HG03280 (cell line): ENCODE measurements around the gene STAT1.

ENCODE experiments used
- ATAC-seq: cut with Tn5 transposase; IDR thresholded peaks from one replicate; pipeline ENCODE4 v1.9.1; 2021; ENCODE audit warnings: mild to moderate bottlenecking, moderate library complexity; ENCODE audit not compliant: unreplicated experiment

STAT1 gene

GRCh38 chr2:191032588-191033429, 18.8 kb upstream of the STAT1 start:
- ATAC-seq = no peak

GRCh38 chr2:191031256-191031655, 17.3 kb upstream of the STAT1 start:
- no peak for ATAC-seq

- ATAC-seq = peak; percentile 83
These were observed 16.7 kb upstream of the STAT1 start for GRCh38 chr2:191030521-191031154.

GRCh38 chr2:191029280-191029950, 15.4 kb upstream of the STAT1 start:
- no peak for ATAC-seq

GRCh38 chr2:191026377-191026776, 12.4 kb upstream of the STAT1 start:
- no peak for ATAC-seq

DNA sequence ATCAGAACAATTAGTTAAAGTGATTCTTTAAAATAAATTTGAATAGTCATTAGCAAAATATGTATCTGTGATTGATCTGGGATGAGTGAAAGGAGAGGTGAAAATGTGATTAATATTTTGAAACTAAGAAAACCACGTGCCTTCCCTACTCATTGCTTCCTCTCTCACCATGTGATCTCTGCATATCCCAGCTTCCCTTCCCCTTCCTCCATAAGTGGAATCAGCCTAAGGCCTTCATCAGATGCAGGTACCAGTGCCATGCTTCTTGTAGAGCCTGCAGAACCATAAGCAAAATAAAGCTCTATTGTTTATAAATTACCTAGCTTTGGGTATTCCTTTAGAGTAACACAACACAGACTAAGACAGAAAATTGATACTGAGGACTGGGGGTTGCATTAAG, 11.2 kb upstream of the STAT1 start:
- ATAC-seq = no peak

- ATAC-seq = no peak
These were observed 9.3 kb upstream of the STAT1 start for GRCh38 chr2:191023235-191023679.

- ATAC-seq = peak; percentile 37
These were observed 6.9 kb upstream of the STAT1 start for GRCh38 chr2:191020742-191021381.

DNA sequence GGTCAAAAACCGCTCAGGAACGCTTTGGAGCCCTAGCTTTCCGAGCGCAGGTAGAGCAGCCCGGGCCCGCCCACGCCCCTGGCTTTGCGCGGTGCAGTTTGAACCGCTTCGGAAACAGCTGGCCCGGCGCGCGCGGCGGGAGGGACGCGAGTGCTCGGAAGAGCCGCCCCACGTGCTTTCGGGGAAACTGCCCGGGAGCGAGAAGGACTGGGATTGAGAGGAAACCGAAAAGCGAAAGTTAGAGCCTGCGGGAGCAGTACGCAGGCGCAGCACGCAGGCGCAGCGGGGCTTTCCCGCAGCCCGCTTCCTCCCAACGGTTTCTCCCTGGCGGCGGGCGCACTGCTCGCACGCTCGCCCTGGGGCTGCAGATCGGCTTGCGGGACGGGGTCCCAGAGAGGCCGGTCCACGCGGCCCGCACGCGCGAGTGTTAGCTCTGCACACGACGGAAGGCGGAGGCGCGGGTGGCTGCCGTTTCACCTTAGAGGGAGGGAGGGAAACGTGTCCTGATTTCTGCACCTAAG, 6.3 kb upstream of the STAT1 start:
- peak; percentile 77 for ATAC-seq

GRCh38 chr2:191019376-191019775, 5.4 kb upstream of the STAT1 start:
- no peak for ATAC-seq

GRCh38 chr2:191018643-191019119, 4.7 kb upstream of the STAT1 start:
- no peak for ATAC-seq

- ATAC-seq = no peak
These were observed 4.1 kb upstream of the STAT1 start for GRCh38 chr2:191018048-191018447.

GRCh38 chr2:191015831-191016230, 1.9 kb upstream of the STAT1 start:
- ATAC-seq = no peak

- ATAC-seq = no peak
These were observed 1.3 kb upstream of the STAT1 start for GRCh38 chr2:191015239-191015638.

- ATAC-seq = peak; percentile 5
These were observed 666 bp upstream of the STAT1 start for GRCh38 chr2:191014653-191015020.

DNA sequence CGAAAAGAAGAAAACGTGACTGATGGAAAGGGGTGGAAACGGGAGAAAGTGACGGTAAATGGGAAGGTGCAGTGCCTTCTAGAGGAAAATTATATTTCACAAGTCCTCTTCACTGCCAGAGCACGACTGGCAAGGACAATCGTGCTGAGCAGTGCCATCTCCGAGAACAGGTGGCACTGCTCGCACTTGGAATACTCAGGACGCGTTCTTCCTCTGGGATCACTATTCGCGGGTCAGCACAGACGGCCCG, 364 bp downstream of the STAT1 start:
- no peak for ATAC-seq

DNA sequence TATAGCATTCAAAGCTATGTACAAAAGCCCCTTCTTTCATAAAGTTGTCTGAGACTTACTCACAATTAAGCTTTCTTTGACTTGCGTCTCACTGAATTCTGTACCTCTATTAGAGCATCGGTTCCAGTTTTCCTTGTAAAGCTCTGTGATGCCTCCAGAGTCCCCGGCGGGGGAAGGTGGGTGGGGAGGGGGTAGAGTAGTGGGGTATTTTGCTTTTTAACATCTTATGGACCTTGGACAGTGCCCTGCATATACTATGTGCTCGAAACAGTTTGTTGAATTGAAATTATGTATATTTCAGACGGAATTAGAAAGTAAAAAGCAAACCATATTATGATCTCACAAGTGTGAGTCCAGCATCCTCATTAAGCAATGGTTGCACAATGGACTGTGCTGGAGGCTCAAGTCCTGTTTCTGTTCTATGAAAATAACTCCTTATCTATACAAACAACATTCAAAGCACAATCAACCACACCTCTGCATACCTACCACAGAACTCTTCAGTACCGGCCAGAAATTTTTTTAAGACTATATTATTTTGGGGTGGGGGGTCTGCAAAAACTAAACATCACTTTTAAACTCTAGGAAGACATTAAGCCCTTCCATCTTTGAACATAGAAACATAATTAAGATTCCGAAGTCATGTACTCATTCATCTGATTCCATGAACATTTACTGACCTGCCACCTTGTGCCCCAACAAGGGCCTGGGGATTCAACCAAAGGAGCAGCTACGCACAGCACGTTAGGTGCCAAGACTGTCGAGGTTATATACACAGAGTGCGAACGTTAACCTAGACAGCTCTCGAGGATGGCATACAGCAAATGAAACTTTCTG, 908 bp downstream of the STAT1 start:
- no peak for ATAC-seq

- no peak for ATAC-seq
These were observed 1.6 kb downstream of the STAT1 start for GRCh38 chr2:191012346-191012745.

DNA sequence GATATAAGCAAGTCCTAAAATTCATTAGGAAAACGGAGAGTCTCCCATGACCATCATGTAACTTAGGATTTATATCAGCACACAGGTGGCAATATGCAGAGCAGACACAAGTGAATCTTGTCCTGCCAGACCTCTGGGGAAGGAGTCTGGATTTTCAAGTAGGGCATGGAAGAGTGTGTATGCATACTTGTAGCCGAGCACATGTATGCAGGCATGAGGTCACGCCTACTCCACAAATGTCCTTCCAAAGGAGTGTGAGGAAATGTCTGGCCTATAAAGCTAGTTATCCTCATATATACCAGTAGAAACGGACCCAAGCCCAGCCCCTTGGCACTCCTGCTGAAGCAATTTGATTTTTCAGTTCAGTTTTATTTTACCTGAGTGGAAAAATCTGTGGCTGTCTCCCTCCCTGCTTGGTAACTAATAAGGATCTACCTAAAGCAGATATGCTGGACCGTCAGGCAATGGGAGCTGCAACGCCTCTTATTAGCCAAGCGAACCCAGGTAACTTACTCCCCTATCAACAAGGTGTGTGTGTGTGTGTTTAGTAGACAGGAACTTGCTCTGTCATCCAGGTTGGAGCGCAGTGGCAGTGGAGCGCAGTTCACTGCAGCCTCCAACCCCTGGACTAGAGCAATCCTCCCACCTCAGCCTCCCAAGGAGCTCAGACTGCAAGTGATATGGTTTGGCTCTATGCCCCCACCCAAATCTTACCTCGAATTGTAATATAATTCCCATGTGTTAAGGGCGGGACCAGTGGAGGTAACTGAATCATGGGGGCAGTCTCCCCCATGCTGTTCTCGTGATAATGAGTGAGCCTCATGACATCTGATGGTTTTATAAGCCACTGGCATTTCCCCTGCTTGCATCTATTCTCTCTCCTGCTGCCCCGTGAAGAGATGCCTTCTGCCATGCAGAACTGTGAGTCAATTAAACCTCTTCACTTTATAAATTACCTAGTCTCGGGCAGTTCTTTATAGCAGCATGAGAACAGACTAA, 2.8 kb downstream of the STAT1 start:
- ATAC-seq = no peak
